IPS-NIHi7 (cell line): ENCODE measurements around the gene SNN.

Source experiments
- DNase-seq: peaks from one replicate; pipeline ENCODE4 v3.0.0; 2012; ENCODE audit warnings: mixed read lengths; ENCODE audit errors: extremely low spot score

Gene SNN

DNA sequence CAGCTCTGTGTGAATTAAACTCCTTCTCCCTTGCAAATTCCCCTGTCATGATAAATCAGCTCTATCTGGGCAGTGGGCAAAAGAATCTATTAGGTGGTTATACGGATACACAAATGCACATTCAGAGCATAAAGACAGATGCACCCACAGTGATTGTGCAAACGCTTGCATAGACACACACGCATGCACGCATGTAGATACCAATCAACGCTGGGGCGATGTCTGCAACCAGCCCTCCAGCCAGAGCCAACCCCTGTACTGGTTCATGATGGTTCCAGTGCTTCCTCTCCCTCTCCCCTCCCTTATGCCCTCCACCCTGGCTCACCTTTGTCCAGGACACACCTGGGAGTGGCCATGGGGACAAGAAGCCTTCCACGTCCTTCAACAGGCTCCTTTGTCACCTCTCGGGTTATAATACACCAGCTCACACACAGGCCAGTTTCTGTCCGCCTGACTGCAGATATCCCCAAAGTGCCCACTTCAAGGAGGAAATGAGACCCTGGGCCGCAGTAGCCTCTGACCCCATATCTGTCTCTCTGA, 33.1 kb upstream of the SNN start:
- DNase-seq, result no peak

DNA sequence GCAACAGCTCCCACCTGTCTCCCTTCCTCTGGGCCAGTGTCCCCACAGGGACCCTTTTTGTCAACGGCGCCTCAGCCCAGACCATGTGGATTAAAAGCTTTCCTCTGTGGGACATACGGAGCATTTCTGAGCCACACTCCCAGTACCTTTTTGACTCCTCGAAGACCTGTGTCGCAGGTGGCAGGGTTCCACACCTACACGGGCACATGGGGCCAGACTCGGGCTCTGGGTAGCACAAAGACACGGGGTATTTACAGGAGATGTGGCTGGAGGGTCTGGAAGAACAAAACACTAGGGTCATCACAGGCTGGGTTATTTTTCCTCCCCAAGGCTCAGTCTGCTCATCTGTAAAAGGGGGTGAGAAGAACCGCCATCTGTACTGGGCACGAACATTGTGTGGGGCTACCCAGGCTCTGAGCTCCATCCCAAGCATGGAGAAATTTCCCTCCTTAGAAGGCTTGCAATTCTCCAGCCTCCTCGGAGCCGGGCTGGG, 32.5 kb upstream of the SNN start:
- no peak for DNase-seq

DNA sequence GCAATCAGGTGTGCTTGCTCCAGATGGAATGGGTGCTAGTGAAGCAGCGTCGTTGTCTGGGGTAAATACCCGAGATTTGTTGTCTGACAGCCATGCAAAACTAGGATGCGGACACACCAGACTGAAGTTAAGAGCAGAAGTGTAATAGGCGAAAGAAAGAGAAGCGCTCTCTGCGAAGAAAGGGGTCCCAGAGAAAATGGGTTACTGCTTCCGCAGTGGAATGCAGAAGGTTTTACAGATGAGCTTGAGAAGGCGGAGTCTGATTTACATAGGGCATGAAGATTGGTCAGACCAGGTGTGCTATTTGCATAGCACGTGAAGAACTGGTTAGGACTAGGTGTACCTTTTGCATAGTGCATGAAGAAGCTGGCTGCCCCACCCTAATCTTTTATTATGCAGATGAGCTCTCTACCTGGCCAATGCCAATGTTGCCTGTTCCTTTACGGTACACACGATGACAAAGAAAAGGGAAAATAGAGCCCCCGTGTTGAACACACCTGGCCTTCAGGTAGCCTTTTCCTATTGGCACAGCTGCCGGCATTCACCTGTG, 32.0 kb upstream of the SNN start:
- peak; percentile 61 for DNase-seq

DNA sequence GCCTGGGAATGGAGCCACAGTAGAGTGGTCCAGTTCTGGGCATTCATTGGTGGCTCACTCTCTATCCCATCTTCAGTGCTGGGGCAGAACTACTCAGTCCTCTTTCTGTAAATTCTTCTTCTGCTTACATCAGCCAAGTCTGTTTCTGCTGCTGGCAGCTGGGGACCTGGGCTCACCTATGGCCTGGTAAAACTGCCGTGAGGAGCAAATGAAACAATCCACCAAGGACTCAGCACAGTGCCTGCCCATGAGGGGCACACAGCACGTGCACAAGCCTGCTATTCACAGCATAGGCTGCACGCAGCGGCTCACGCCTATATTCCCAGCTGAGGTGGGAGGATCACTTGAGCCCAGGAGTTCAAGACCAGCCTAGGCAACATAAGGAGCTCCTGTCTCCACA, 30.9 kb upstream of the SNN start:
- DNase-seq, result no peak

DNA sequence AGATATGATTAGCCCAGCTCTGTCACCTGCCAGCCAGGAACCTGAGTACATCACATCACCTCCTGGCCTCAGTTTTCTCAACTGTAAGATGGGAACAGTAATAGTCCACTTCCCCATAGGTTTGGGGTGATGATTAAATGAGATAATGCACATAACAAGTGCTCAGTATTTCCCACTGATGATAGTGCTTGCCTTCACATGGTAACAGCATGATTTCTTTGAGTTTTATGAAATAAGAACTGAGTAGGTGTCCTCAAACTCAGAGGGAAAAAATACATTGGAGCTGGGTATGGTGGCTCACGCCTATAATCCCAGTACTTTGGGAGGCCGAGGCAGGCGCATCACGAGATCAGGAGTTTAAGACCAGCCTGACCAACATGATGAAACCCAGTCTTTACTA, 30.1 kb upstream of the SNN start:
- DNase-seq, result no peak

DNA sequence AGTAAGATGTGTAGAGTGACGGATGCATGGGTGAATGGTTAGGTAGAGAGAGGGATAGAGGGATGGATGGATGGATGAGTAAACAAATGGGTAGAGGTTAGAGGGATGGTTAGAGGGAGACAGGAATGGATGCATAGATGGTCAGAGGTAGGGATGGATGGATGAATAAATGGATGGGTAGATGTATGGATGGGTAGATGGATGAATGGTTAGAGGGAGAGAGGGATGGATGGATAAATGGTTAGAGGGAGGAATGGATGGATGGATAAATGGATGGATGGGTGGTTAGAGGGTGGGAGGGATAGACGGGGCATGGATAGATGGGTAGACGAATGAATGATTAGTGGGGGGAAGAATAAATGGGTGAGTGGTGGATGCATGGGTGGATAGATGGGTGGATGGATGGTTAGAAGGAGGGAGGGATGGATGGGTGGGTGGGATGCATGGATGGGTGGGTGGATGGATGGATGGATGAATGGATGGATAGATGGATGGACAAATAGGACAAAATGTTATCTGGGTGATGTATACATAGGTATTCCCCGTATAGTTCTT, 29.2 kb upstream of the SNN start:
- no peak for DNase-seq

DNA sequence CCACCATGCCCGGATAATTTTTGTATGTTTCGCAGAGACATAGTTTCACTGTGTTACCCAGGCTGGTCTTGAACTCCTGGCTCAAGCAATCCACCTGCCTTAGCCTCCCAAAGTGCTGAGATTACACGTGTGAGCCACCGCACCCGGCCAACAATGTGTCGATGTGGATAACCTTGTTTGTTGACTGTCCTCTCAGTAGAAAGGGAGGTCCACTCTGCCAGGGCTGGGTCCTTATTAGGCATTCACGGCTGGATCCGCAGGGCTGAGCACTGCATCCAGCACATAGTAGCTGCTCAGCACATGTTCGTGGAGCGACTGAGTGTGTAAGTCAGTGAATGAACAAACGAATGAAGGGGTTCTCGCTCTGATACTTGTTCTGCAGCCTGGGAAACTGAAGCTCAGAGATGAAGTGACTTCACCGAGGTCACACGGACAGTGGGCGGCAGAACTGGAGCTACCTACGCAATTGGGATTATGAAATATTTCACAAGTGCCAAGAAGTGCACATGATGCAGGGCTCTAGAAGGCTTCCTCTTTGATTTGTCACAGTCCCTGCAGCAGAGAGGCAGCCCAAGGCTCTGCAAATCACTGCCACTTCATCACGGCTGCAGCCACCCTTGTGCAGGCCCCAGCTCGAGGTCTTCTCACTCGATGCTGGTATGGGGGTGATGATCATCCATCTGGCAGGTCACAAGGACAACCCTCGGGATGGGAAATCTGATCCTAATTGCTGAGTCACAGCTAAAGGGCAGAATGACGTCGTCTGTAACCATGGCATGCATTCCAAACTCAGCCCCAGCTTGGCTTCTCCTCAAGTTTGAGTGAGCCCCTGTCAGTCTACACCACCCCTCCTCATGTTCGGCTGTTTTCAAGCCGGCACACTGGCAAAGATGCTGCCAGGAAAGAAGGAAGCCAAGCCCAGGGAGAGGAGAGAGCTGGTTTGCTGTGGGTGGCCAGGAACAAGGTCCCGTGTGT, 28.0 kb upstream of the SNN start:
- DNase-seq, result no peak

DNA sequence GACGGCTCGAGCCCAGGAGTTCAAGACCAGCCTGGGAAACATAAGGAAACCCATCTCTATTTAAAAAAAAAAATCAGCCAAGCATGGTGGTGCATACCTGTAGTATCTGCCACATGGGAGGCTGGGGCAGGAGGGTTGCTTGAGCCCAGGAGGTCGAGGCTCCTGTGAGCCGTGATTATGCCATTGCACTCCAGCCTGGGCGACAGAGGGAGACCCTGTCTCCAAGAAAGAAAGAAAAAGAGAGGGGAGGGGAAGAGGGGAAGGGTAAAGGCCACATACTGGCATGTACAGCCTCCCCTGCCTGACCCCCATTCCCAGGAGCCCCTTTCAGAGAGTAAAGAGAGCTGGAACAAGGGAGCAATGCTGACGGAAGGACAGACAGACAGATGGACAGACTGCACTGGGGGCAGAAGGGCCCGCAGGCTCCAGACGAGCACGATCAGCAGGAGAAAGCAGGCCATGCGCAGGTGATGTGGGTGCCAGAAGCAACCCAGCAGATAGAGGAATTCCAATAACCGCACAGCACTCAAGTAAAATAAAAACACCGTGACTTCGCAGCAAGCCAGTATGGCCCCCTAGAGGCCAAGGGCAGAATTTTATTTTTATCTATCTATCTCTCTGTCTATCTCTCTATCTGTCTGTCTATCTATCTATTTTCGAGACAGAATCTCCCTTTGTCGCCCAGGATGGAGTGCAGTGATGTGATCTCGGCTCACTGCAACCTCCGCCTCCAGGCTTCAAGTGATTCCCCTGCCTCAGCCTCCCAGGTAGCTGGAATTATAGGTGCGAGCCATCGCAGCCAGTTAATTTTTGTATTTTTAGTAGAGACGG, 27.1 kb upstream of the SNN start:
- no peak for DNase-seq

DNA sequence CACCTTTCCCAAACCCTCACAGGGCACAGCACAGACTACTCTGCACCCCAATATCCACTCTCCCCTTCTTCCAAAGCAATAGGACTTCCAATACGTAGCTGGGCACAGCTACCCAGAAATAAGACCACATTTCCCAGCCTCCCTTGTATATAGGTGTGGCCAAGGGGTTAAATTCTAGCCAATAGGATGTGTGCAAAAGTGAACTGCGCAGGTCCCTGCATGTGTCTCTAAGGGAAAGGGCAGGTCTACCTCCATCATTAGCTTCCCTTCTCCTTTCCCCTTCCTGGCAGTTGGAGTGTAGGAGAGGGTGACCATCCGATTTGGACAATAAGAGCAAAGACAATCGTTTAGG, 25.5 kb upstream of the SNN start:
- DNase-seq, result no peak

DNA sequence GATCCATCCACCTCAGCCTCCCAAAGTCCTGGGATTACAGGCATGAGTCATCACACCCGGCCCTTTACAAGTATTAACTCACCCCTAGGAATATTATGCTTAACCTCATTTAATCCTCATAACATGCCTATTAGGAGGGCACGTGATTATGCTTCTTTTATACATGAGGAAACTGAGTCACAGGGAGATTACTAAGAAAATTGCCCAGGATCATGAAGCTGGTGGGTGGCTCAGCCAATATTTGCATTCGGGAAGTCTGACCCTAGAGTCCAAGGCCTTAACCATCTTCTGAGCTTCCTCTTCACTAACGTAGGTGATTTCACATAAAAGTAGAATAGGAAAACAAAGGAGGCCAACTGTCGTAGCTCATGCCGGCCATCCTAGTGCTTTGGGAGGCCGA, 19.0 kb upstream of the SNN start:
- DNase-seq, result no peak

DNA sequence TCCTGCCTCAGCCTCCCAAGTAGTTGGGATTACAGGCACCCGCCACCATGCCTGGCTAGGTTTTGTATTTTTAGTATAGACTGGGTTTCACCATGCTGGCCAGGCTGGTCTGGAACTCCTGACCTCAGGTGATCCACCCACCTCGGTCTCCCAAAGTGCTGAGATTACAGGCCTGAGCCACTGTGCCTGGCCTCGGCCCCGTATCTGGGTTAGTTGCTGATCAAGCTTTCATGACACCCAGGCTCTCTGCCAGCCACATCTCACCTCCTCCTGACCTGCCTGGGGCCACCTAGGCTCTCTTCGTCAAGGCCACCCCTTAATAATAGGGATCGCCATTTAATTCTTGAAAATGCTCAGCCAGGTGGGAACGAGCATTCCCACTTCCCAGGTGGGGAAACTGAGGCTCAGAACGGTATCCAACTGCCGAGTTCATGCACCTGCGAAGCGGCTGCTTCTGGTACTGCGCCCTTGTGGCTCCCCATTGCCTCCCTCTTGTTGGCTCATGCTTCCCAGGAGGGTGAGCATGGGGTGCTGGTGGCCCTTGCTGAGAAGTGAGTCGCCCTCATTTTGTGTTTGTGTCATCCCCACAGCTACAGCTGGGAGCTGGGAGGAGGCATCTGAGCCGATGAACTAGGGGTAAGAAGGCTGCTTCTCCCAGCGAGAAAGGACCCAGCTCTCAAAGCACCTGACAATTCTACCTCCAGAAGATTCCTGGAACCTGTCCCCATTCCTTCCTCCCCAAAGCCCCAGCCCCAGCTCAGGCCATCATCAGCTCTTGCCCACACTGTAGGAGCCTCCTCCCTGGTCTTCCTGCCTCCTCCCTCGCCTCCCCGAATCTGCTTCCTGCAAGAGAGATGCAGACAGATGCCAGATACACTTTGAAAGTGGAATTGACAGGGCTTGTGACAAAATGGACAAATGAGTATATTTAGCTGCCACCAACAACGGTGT, 17.3 kb upstream of the SNN start:
- peak; percentile 4 for DNase-seq

DNA sequence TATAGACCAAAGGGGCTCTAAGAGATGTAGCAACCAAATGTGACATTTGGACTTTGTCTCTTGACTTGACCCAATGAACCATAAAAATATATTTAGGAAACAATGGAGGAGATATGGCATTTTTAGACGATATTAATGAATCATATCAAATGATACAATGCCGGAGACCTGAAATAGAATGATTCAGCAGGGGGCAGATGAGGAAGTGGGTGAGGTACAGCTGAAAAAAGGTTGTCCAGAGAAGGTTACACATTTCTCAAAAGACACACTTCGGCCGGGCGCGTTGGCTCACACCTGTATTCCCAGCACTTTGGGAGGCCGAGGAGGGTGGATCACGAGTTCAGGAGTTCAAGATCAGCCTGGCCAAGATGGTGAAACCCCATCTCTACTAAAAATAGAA, 16.5 kb upstream of the SNN start:
- DNase-seq, result no peak

DNA sequence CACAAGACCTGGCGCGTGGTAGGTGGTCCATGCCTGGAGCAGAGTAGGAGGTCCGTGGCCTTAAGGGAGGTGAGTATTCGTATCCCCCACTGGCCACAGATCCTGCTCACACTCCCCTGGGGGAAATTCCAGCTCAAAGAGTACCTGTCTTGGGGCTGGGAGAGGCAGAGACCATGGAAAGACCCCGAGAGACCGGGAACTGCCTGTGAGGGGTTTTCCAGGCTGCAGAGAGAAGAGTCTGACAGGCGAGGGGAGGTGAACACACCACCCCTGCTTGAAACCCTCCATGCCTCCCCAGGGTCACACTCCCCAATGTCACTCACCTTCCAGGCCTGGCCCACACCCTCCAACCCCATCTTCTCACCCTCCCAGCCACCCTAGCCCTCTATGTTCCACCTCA, 12.6 kb upstream of the SNN start:
- peak; percentile 4 for DNase-seq

DNA sequence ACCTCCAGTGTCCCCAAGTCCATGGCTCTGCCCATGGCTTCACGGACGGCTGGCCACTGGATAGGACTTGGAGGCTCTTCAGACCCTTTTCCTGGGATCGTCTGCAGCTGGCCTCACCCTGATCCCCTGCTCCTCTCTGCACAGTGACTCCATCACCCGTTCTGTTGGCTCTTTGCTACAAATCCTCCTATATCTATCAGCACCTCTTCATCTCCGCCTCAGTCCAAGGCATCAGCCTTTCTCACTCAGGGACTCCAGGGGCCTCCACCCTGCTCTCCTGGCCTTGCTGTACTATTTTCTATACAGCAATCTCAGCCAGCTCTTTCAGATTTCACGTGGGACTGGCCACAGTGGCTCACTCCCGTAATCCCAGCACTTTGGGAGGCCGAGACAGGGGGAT, 10.7 kb upstream of the SNN start:
- DNase-seq, result no peak

DNA sequence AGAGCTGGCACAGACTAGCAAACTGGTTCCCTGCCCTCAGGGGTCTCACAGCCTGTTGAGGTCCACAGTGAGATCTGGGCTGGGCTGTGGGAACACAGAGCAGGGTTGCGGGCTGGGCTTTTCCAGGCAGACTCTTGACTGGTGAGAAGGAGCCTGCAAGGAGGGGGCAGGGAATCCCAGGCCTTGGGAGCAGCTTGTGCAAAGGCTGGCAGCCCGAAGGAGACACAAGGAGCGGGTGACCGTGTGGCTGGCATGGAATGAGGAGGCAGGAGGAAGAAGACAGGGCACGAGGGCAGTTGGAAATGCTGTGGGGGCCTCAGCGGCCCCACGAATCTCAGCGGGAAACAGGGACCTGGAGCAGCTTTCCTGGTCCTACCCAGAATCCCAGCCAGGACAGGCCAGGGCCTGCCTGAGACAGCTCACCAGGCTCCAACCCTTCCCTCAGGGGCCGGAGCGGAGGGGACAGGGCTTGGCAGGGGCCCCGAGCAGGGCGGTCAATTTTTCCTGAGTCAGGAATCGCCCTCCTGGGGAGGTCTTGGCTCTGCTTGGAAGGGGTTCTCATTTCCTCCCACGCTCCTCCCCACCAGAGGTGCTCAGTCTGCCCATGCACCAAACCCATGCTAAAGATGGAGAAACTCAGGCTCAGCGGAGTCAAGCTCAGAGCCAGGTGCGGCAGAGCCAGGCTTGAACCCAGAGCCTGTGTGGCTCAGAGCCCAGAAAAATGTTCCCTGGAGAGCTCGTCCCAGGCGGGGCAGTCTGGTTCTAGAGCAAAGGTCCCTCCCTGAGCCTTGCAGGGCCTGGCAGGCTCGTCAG, 9.2 kb upstream of the SNN start:
- DNase-seq, result no peak

DNA sequence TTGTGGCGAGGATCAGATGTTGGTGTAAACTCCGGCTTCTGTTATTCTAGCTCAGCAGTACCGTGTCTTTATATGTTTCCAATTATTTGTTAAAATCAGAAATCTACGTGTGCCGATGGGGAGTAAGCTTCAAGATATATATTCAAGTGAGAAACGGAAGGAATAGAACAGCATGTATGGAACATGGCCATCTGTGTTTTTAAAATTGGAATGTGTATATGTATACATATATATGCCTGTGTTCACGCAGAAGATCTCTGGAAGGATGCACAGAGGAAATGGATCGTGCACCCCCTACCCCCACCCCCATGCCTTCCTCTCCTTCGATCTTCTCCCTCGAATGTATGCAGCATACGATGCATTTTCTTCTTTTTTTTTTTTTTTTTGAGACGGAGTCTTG, 7.7 kb upstream of the SNN start:
- no peak for DNase-seq

DNA sequence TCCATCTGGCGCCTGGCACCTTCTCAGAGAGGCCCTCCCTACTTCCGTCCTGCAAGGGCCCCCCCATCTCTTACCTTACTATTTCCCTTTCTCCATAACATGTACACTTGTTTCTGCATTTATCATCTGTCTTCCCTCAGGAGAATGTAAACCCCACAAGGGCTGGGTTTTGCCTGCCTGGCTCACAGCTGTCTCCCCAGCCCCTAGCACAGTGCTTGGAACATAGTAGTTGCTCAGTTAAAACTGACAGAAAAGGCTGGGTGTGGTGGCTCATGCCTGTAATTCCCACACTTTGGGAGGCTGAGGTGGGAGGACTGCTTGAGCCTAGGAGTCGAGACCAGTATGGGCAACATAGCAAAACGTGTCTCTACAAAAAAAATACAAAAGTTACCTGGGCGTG, 5.7 kb upstream of the SNN start:
- DNase-seq, result no peak

DNA sequence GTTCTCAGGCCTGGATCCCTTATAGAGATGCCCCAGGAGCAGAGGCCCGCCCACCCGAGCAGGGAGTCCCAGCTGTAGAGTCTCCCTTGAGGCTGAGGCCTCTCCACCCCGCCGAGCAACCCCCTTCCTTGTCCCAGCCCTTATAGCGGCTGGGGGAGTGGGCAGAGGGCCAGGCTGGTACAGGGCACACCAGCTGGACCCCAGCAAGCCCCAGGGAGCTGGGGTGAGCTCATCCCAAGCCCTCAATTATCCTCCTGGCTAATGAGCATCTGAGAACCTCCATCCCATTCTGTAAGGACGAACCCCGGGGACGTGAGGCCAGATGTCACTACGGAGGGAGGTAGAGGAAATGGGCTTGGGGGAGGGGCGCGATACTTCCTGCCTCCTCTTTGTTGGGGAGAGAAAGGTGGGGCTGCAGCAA, 3.2 kb upstream of the SNN start:
- no peak for DNase-seq

DNA sequence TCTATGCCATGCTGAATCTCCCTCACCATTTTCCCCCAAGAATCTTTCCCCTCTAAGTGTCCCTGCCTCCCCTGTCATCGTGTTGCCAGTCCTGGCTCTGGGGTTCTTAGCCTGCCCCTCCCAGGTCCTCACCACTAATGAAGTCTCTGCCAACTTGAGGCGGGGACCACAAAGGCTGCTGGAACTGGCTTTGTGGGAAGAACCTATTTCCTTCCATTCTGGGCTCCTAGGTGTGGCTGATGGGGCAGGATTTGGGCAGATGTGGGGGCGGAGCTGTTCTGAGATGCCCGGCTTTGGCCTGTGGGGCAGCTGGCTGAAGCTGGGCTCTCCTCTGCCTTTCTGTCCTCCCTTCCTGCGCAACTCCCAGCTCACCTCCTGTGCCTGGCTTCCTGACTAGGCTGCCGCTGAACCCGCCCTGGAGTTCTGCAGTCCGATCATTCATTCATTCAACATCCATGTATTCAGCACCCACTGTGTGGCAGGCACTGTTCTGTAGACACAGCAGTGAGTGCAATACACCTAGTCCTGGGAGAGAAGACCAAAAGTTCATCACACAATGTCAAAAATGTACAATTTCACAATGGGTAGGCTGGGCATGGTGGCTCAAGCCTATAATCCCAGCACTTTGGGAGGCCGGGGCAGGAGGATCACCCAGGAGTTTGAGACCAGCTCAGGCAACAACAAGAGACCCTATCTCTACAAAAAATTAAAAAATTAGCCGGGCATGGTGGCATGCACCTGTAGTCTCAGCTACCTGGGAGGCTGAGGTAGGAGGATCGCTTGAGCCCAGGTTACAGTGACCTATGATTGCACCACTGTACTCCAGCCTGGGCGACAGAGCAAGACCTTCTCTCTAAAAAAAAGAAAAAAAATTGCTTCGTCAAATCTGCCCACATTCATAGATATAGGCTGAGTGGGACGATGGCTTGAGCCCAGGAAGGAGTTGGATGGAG, 1.9 kb upstream of the SNN start:
- DNase-seq, result no peak
